ENCODE results near the gene CDK5RAP3.
"Not testable (repeated sequence)": the region's sequence is repeated elsewhere in the genome, so short reads cannot be mapped to it uniquely, and the experiment has no call there.

Gene CDK5RAP3

GRCh38 chr17:48001657-48002056, 30.7 kb downstream of the CDK5RAP3 start:
- not testable (repeated sequence) for DNase-seq

GRCh38 chr17:48002266-48002915, 31.5 kb downstream of the CDK5RAP3 start:
- DNase-seq: no peak

DNA sequence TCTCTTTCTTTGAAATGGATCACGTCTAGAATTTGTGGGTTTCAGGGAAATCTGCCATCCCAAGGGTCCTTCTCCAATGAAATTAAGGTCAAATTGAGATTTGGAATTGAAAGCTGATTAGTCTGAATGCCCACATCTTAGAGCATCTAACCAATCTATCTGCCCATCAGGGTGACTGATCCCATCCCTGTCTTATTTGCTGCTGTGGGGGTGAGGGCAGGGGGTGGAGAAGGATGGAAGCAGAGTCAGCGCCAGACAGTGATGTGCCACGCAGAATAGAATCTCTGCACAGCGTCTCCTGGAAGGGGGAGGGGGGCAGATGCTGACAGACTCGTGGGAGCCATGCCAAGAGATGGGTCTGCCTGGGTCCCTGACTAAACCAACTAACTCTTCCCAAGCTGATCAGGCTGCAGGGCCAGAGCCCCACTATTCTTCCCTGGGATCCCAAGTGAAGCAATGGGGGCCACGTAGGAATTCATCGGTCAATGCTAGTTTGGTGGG, 32.1 kb downstream of the CDK5RAP3 start:
- peak; percentile 86 for DNase-seq

DNA sequence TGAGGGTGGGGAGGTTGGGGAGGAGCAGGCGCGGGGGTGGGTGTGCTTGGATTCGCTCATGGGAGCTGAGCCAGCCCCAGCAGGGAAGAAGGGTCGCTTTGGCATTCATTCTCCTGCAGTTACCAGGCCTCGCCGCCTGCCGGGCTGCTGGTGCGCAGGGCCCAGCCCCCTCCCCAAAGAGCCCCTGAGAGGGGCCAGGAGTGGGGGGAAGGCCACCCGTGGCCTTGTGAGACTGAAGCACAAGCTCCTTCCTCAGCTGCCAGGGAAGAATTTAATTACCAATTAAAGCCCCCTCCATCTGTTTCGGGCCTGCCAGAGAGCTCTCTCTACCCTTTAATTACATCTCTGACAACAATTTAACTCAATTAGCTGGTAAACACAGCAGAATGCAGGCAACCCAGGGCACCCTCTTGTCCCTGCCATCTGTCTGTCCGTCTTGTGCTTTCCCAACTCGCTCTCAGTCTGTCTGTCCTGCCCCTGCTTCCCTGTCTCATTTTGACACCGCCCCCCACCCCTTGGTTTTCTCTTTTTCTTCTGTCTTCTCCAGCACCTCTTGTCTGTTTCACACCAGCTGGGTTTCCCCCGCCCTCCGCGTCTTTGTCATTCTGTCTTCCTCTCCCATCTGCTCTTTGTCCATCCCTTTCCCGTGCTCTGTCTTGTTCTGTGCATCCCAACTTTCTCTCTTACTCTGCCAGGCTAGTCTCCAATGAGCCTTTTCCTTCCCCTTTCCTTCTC, 32.7 kb downstream of the CDK5RAP3 start:
- peak; percentile 94 for DNase-seq

GRCh38 chr17:48004983-48005382, 34.1 kb downstream of the CDK5RAP3 start:
- no peak for DNase-seq

DNA sequence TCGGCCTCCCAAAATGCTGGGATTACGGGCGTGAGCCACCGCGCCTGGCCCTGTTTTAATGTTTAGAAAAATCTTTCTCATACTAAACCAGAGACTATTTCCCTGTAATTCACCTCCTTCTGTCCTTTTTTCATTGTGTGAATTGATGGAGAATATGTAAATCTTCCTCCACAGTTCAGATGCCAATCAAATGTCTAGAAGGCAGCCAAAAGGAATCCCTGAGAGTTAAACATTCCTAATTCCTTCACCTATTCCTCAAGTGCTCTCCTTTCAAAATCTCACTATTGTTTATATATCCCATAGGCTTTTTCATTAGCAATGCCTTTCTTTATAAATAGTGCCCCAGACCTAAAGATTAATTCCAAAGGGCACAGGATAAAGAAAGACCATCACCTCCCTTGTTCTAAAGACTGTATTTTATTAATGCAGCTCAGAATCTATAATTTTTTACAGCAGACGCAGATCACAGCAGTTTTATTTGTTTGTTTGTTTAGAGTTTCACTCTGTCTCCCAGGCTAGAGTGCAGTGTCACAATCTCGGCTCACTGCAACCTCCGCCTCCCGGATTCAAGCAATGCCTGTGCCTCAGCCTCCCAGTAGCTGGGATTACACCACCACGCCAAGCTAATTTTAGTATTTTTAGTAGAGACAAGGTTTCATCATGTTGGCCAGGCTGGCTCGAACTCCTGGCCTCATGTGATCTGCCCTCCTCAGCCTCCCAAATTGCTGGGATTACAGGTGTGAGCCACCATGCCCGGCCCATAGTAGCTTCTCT, 36.2 kb downstream of the CDK5RAP3 start:
- no peak for DNase-seq

DNA sequence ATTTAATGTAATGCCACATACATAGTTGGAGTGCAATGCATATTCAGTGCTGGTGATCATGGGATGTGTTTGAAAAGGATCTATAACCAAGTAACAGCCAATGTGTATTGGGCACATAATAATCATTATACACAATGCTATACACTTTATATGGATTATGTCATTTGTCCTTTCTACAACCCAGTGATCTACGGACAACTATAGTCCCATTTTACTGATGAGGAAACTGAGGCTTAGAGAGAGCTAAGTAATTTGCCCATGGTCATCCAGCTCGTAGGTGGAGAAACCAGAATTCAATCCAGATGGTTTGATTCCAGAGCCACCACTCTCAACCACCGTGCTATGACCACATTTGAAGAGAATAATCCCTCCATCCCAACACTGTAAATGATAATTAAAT, 39.3 kb downstream of the CDK5RAP3 start:
- DNase-seq: no peak

GRCh38 chr17:48011405-48012150, 40.7 kb downstream of the CDK5RAP3 start:
- DNase-seq: peak; percentile 69

GRCh38 chr17:48012151-48012520, 41.2 kb downstream of the CDK5RAP3 start:
- peak; percentile 91 for DNase-seq

DNA sequence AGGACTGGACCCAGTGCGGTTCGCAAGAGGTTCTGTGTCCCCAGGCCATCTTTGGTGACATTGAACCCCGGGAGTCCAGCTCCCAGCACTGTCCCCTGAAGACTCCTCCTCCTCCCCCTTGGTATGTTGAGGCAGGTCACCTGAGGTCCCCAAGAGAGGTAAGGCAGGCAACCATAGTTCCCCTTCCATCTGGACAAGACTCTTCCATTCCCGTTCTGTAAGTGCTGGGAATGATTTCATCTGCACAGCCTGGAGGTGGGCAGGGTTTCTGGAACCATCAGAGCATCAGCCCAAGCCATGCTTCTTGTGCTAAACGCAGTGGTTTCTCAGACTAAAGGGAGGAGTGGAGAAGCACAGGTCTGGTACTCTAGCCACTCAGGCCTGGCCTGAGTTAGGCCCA, 41.7 kb downstream of the CDK5RAP3 start:
- peak; percentile 59 for DNase-seq

GRCh38 chr17:48013876-48014594, 43.1 kb downstream of the CDK5RAP3 start:
- no peak for DNase-seq

DNA sequence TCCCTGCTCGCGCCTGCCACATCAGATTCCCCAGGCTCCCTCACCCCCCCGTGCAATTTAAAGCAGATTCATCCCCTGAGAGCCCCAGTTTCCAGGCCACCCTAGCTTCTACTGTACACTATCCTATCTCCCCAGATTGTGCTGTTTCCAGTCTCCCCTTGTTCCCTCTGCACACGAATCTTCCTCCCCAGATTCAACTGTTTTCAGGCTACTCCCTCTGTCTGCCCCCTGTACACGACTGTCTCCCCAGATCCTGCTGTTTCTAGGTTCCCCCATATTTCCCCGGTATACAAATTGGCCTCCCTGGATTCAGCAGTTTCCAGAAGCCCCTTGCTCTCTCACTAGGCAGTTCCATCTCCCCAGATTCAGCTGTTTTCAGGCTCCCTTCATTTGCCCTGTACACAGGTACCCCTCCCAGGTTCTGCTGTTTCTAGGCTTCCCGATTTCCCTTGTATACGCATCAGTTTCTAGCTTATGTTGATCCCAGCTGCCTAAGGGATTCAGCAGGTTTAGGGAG, 43.7 kb downstream of the CDK5RAP3 start:
- no peak for DNase-seq

DNA sequence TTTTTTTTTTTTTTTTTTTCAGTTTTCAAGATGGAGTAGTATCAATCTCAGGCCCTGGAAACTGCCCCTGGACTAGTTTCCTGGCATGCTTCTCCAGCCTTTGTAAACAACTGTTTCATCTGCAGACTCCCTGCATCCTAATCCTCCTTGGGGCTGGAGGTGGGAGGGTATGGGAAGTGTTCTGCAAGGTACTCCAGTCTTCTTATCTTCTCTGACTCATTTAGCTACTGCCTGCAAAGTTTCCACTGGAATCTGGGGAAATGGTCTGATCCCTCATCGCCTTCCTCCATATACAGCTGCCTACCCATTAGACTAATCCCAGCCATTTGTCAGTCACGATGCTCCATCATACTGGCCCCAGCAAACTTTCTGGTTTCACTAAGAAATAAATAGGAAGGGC, 45.2 kb downstream of the CDK5RAP3 start:
- no peak for DNase-seq

DNA sequence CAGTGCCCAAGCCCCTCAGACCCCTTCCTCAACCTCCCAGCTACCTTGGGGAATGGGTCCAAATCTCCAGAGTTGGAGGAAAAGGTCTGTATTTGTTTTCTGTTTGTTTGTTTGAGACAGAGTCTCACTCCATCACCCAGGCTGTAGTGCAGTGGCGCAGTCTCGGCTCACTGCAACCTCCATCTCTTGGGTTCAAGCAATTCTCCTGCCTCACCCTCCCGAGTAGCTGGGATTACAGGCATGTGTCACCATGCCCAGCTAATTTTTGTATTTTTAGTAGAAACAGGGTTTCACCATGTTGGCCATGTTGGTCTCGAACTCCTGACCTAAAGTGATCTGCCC, 46.9 kb downstream of the CDK5RAP3 start:
- not testable (repeated sequence) for DNase-seq

GRCh38 chr17:48021934-48022333, 51.0 kb downstream of the CDK5RAP3 start:
- no peak for DNase-seq

GRCh38 chr17:48022901-48023300, 52.0 kb downstream of the CDK5RAP3 start:
- no peak for DNase-seq

- DNase-seq: peak; percentile 89
These were observed 52.7 kb downstream of the CDK5RAP3 start for GRCh38 chr17:48023400-48024148.

- peak; percentile 55 for DNase-seq
These were observed 53.5 kb downstream of the CDK5RAP3 start for GRCh38 chr17:48024149-48025039.

- DNase-seq: peak; percentile 96
These were observed 54.4 kb downstream of the CDK5RAP3 start for GRCh38 chr17:48025040-48025903.

Data from NCI-H1092 treated with DMSO at 0.1 percent for 48 hours (cell line).